ENCODE data around the gene PDE4B.
"Not testable (repeated sequence)": the region's sequence is repeated elsewhere in the genome, so short reads cannot be mapped to it uniquely, and the experiment has no call there.

Gene PDE4B

DNA sequence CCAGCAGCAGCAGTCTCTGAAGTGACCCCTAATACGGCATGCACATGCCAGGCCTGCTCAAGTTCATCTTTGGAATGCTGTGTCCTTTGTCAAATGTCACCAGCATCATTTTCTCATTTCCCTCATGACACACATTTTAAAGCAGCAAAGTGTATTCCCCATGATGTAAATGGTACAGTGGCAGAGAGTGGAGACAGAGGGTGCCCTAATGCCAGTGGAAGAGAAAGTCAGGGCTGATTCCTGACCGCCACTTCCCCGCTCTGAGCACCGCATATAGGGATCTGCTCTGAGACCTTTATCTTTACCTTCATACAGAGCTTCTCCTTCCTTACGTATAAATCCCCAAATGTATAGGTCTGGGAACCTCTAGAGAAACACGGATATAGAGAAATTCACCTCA lies 518.9 kb downstream of the PDE4B start:
- DNase-seq (ENCODE audit: low read depth in 2 of 2), result no peak

DNA sequence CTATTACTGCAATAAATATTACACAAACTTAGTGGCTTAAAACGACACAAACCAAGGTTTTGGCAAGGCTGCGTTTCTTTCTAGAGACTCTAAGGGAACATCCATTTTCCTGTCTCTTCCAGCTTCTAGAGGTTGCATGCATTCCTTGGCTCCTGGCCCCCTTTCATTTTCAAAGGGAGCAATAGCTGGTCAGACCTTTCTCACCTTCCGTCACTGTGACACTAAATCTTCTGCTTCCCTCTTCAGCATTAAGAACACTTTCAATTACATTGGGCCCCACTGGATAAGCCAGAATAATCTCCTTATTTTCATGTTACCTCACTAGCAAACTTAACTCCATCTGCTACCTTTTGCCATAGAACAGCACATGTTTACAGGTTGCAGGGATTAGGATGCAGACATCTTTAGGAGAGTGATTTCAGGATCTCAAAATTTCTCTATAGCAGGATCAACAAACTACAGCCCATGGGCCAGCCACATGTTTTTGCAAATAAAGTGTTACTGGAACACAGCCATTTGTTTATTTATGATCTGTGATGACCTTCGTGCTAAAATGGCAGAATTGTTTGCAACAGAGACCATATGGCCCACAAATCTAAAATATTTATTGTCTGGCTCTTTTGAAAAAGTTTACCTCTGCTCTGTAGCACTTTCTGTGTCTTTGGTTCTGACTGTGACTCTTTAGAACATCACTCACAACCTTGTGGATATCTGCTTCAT lies 519.7 kb downstream of the PDE4B start:
- DNase-seq (ENCODE audit: low read depth in 2 of 2), result no peak

DNA sequence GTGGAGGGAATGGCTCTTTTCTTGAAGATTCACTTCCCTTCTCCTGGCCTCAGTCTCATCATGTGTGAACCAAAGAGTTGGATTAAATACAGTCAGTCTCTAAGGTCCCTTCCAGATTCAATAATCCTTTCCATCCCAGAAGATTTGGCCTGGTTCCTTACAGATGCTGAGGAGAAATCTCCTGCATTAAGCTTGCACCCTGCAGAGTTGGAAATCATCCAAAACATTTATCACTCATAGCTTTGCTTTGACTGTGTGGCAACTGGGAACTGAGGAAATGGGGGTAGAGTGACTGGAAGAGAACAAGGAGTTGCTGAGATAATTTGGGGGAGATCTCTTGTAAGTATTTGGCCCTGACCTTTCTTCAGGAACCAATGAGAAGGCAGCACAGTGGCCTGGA lies 520.7 kb downstream of the PDE4B start:
- no peak for DNase-seq (ENCODE audit: low read depth in 2 of 2)

DNA sequence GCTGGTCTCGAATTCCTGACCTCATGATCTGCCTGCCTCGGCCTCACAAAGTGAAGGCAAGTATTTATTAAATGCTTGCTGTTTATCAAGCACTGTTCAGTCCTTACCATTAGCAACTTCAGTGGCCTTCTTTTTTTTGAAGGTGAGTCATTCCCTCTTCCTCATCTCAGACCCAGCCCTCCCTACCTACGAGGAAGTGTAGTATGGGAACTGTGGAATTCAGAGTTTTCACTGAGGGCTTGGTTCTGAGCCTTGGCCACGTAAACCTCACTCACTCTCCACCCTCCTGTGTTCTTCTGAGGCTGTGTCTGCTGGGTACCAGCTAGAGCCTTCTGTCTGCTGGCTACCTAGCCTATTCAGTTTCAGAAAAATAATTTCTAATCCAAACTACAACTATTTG lies 523.0 kb downstream of the PDE4B start:
- DNase-seq (ENCODE audit: low read depth in 2 of 2), result no peak

DNA sequence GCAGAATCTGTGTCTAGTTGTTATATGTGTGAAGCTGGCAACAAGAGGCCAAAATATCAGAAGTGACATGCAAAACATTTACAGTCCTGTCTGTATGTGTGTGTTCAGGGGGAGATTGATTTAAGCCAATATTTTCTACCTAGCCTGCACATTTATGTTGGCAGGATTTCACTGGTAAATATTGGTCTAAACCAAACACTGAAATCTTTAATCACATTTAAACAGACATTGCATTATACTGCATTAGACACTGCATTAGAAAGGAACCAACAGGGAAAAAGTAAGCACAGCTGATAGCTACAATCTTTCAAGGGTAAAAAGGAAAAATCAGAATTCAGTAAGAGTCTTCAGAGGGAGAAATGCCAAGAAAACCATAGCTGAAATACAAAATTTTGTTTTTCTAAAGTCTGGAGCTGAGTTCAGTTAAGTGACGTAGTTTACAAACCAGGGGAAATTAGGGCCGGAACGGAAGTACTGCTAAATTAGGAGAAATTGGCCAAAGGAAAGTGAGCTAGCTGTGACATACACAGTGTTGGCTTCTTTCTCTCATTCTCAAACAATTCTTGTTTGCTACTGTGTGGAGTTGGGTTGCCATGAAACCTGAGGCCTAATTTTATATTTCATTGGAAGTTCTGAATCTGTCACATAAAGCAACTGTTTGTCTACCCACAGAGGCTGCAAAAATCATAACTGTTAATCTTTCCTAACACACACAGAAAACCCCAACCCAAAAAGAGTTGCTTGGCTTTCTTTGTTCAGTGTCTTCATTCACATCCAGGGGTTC lies 524.0 kb downstream of the PDE4B start:
- no peak for DNase-seq (ENCODE audit: low read depth in 2 of 2)

DNA sequence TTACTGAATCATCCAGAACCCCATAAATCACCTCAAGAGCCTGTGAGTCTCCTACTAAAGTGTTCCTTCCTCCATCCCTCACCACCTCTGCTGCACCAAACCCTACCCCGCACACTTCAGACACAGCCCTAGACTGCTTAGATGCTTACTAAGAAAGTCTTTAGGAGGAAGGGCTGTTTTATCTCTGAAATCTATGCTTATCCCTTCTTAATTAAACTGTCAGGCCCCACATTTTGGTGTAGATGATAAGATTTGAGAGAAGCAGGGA lies 524.5 kb downstream of the PDE4B start:
- no peak for DNase-seq (ENCODE audit: low read depth in 2 of 2)

DNA sequence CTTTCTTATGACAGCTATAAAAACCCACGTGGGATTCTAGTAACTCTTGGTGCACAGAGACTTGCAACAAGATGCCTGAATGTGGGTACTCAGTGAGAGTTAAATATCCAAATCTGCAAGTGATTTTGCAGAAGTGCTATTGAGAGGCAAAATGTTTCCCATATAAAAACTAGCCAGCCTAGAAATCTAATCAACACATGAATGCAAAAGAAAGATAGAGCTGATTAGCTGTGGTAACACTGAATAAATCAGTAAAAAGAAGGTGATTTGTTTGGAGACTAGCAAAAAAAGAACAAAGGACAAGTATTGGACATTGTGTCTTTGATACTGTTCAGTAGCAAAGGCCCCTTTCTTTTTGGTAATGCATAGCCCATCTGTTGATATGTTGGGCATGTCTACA lies 527.5 kb downstream of the PDE4B start:
- no peak for DNase-seq (ENCODE audit: low read depth in 2 of 2)

DNA sequence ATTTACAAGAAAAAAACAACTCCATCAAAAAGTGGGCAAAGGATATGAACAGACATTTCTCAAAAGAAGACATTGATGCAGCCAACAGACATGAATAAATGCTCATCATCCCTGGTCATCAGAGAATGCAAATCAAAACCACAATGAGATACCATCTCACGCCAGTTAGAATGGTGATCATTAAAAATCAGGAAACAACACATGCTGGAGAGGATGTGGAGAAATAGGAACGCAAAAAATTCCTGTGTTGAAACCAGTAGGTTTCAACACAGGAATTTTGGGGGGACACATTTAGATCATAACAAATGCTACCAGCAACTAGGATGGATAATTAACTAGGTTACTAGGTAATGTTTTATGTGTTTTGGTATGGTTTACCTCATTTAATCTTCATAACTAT lies 529.8 kb downstream of the PDE4B start:
- not testable (repeated sequence) for DNase-seq (ENCODE audit: low read depth in 2 of 2)

DNA sequence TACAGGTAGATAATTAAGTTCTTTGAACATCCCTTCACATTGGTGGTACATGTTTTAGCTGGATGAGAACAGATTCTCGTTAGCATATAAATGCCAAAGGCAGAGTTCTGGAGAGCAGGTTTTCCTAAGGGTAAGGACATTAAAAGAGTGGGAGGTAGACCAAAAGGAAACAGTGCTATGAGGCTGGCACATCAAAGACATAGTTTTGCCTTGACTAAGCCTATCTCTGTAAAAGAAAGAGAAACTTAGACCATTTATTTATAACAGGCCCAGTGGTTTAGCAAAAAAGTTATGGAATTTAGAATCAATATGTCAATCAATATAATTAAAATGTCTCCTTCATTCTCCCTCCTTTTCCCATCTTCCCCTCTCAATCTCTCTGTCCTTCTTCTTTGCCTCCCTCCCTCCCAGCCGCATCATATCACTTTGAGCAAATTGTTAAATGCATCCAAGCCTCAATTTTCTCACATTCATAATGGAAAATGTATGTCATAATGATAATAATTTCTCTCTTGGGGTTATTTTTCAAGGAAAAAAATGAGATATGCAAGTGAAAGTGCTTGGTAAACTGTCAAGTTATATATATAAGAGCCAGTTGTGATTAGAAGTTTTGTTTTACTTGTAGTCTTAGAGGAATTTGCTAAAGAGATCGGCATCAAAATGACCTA lies 531.4 kb downstream of the PDE4B start:
- DNase-seq (ENCODE audit: low read depth in 2 of 2), result no peak

DNA sequence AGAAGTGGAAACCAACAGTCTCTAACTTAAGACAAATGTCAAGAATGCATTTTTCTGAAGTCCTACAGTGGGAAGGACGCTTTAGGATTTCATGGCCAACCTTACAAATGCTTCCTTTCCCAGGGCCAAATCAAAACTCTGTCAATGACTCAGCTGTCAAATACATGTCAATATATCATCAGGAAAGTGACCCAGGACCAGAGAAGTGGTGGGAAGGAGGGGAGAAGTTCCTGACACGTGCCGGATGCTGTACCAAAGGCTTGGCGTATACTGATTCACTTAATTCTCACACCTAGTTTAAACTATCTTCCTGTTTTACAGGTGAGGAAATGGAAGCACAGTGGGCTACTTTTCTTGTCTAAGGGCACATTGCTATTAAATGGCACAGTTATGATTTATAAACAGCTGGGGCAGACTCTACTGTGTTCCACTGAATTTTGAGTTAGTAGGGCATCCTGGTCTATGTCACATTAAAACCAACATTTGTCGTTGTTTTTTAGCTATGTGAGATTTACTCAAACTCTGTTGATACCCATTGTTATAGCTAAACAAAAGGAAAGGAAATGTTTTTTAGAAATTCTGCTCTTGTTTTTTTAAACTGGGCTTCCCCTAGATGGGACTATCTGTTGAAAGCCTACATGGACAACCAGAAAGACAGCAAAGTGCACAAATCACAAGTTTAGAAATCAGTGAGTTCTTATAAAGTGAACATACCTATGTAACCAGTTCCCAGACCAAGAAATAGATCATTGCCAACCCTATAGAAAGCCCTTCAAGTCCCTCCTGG lies 533.1 kb downstream of the PDE4B start:
- DNase-seq (ENCODE audit: low read depth in 2 of 2), result no peak

DNA sequence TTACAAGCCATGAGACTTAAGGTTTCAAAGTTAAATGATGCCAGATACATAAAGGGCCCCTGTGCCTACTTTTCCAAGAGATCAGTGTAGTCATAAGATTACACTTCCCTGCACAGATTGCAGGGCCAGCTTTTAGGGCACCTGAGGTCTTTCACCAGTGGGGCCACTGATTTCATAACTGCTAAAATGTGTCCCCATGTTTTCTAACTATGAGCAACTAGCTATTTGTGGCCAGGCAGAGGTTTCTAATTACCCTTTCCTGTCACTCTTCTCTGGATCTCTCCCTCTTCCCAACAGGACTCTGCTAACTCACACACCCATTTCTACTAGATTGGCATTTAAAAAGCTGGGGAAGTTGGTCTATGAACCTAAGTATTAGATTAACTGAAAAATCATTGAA lies 534.2 kb downstream of the PDE4B start:
- no peak for DNase-seq (ENCODE audit: low read depth in 2 of 2)

DNA sequence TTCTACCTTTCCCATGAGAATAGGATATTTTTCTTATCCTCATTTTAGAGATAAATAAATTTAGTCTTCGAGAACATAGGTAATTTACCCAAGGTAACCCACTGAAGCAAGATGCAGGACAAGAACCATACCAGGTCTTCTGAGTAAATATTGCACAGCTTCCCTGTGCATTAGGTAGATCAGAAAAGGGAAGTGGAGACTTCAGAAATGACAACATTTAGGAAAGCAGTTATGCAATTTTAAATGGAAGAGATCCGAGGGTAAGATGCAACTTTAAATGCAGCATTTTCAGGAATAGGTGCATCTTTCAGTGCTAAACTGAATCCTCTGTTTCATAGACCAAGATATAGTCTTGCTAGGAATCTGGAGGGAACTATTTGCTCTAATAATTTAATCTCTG lies 534.9 kb downstream of the PDE4B start:
- no peak for DNase-seq (ENCODE audit: low read depth in 2 of 2)

DNA sequence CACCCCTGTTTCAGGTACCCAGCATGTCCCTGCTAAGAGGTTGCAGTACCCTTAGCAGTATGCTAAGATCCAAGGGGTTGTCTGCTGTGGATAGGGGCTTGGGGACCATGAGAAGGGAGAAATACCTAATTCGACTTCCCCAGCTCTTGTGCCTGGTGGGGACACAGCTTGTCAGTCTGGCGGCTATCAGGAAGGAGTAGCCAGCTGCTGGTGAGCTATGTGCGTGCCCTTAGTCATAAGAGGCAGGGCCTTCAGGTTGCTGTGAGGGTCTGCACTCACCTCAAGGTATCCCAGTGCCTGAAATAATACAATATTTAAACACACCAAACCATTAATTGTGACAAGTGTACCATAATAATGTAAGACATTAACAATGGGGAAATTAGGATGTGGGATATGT lies 536.2 kb downstream of the PDE4B start:
- no peak for DNase-seq (ENCODE audit: low read depth in 2 of 2)

DNA sequence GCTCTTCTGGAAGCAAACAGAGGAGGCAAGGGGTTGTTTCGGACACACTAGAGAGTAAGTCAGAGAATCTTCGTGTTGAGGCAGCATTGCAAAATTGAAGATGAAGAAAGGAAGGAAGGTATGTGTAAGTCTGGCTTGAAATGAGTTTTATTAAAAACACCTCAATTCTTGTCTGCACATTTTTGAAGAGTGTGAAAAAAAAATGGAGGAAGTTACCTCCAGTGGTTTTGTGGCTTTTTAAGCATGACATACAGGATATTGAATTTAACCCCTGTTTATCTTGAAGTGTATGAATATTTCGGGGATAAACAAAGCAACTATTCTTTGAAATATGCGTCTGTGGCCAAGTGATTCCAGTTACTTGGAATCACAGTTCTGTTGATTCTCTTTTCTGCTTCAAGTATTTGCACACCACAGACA lies 538.0 kb downstream of the PDE4B start:
- DNase-seq (ENCODE audit: low read depth in 2 of 2), result no peak

DNA sequence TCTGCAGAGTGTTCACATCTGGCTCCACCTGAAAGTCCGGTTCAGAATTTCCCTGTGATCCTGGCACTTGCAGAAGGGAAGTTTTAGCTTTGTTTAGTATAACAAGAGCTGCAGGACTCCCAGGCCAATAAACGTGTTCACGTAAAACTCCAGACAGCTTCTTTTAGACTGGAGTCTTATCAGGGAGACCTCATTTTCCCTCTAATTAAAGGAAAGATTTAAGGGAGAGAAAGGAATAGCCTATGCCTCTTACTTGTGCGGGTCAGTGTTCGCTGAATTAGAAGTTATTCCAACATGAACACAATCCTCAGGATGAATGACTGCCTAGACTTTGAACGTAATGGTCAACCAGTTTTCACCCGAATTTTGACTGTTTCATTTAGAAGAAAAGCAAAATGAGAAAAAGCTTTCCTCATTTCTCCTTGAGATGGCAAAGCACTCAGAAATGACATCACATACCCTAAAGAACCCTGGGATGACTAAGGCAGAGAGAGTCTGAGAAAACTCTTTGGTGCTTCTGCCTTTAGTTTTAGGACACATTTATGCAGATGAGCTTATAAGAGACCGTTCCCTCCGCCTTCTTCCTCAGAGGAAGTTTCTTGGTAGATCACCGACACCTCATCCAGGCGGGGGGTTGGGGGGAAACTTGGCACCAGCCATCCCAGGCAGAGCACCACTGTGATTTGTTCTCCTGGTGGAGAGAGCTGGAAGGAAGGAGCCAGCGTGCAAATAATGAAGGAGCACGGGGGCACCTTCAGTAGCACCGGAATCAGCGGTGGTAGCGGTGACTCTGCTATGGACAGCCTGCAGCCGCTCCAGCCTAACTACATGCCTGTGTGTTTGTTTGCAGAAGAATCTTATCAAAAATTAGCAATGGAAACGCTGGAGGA lies 539.2 kb downstream of the PDE4B start:
- peak in 1 of 2 donors; percentile 36 for DNase-seq (ENCODE audit: low read depth in 2 of 2)

DNA sequence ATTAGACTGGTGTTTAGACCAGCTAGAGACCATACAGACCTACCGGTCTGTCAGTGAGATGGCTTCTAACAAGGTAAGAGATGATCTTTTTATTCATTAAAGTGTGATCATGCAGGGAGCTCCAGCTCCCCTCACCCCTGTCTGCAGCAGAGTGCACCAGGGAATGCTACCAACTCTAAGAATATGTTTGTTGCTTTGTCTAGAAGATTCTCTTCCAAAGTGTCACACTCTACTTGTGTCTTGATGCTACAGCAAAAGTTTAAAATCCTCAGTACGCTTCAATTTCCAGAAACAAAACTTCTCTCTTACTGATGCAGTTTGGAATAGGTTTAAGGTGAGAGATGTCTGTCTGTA lies 539.8 kb downstream of the PDE4B start:
- no peak for DNase-seq (ENCODE audit: low read depth in 2 of 2)

DNA sequence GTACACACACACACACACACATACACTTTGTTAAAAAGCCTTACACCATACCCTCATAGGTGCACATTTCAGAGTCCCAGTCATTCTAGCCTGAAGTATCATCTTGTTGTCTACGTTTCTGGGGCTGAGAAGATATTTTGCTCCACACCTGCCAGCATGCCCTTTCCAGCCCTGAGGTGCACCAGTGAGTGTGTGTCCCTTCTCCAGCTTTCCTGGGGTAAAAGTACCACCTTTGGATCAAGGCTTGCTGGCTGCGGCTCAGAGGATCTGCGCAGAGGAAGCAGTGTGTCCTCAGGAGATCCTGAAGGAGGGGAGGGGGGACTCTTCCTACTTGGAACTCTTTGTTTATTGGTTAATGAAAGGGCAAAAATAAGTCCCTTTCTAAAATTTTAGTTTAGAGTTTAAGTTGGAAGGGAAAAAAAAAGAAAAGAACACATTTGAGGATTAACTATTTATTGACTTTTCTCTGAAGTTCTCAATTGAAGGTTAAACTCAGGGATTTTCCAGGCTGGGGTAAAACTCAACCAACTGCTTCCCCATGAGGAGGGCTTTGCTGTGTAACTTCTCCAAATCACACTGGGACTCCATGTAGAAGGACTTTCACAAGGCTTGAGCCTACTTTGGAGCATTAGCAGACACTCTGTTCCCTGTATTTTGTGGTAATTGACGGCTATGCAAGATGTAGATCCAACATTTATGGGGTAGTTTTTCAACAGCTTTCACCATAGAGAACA lies 540.9 kb downstream of the PDE4B start:
- DNase-seq (ENCODE audit: low read depth in 2 of 2), result no peak

DNA sequence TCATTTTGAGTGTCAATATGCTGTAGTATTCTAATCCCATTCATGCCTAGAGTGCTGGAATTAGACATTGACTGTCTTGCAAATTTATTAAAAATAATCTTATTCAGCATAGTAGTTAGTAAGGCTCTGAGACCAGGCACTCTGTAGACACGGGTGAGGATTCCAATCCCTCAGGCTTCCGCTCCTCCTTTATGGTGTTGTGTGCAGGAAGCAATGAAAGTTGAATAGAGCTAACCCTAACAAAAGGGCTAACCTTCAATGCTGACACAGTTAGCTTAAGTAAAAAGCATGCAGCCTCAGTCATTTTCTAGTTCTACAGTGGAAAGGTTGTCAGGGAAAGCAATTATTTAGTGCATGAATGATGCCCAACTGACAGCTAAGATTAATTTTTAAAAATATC lies 541.6 kb downstream of the PDE4B start:
- no peak for DNase-seq (ENCODE audit: low read depth in 2 of 2)

DNA sequence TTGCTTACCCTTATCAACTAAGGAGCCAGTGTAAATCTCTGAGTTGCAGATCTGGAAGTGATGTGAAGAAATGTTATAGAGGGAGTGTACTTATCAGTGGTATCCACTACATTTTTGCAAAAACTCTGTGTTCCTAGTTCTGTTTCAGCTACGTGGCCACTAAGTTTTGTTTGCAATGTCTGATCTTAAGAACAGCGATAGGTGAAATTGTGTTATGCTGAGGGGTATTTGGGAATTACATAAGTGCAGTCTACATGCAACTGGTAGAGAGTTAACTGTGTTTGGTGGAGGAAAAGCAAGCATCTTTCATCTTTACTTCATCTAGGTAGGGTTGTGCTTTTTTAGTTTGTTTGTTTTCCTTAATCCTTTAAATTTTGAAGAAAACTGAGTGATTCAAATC lies 542.4 kb downstream of the PDE4B start:
- no peak for DNase-seq (ENCODE audit: low read depth in 2 of 2)

DNA sequence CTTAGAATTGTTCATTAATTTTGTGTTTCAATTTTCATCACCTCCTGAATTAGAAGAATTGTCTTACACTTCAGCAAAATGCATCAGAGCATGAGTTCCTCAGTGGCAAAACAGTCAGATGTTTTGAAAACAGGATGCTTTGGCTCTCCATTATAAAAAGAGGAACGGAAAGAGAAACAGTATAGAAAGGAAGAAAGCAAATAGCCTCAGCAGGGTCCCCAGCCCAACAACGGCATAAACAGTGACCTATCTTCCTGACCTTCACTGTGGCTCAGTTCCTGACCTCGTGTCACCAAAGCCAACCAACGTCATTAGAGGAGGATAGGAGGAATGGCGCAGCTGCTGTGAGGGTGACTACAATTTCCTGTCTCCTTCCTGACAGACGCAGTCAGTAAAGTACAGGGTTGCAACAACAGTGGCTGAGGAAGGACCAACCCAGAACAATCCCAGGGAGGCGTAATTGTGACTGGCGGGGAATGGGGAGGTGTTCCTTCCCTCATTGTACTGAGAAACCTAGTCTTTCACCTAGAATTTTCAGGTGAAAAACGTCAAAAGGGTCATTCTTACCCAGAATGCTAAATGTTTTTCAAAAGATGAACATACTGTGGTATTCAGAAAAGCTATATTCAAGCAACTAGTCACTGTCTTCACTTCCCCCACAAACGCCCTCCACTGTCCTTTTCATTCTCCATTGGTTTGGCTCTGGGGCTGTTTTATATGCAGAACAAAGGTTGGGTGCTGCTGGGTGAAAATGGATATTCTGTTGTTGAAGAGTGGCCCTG lies 543.4 kb downstream of the PDE4B start:
- peak; percentile 60 to 62 for DNase-seq (ENCODE audit: low read depth in 2 of 2)
